Smooth muscle cell (in vitro differentiated cells): ENCODE results near the gene C11orf86. TPM values are rescaled to one million over a fixed set of nuclear protein-coding genes. Genes with fewer than 3 reads are reported as not detected.

ENCODE experiments used
- DNase-seq: peaks from one replicate; lab custom pipeline; 2025; ENCODE audit not compliant: unreplicated experiment; lab: John Stamatoyannopoulos, UW
- H2AFZ ChIP-seq: fragments of 200-600 bp; sonication (generic); 2 replicates; pipeline ENCODE4 v1.6.0; 2016; ENCODE audit warnings: antibody characterized with exemption, low read depth, mild to moderate bottlenecking
- H3F3A ChIP-seq: fragments of 200-600 bp; sonication (generic); 2 replicates; pipeline ENCODE4 v1.6.0; 2017; ENCODE audit warnings: antibody characterized with exemption, low read depth
- H3K27ac ChIP-seq: fragments of 200-600 bp; sonication (generic); 2 replicates; pipeline ENCODE4 v1.5.1; 2016; ENCODE audit warnings: low read depth, mild to moderate bottlenecking
- H3K27me3 ChIP-seq: fragments of 200-600 bp; sonication (generic); 2 replicates; pipeline ENCODE4 v1.6.1; 2016; ENCODE audit warnings: low read depth, mild to moderate bottlenecking
- H3K36me3 ChIP-seq: fragments of 200-600 bp; sonication (generic); 2 replicates; pipeline ENCODE4 v1.5.1; 2016; ENCODE audit warnings: low read depth
- H3K4me1 ChIP-seq: fragments of 200-600 bp; sonication (generic); 2 replicates; pipeline ENCODE4 v1.5.1; 2016; ENCODE audit warnings: low read depth
- H3K4me2 ChIP-seq: fragments of 200-600 bp; sonication (generic); 2 replicates; pipeline ENCODE4 v1.6.0; 2016; ENCODE audit warnings: mild to moderate bottlenecking
- H3K4me3 ChIP-seq: fragments of 200-600 bp; sonication (generic); 2 replicates; pipeline ENCODE4 v1.5.1; 2016; ENCODE audit warnings: mild to moderate bottlenecking
- H3K79me2 ChIP-seq: fragments of 200-600 bp; sonication (generic); 2 replicates; pipeline ENCODE4 v1.6.0; 2016; ENCODE audit warnings: low read depth, mild to moderate bottlenecking
- H3K9ac ChIP-seq: fragments of 200-600 bp; sonication (generic); 2 replicates; pipeline ENCODE4 v1.6.0; 2016; ENCODE audit warnings: low read depth
- H3K9me3 ChIP-seq: fragments of 200-600 bp; sonication (generic); replicated peaks from 2 replicates; pipeline ENCODE4 v1.5.1; 2016; ENCODE audit warnings: low read depth
- H4K20me1 ChIP-seq: fragments of 200-600 bp; sonication (generic); 2 replicates; pipeline ENCODE4 v1.6.0; 2016; ENCODE audit warnings: low read depth
- CTCF ChIP-seq: fragments of 200-600 bp; sonication (generic); IDR thresholded peaks from 2 replicates; pipeline ENCODE4 v1.5.1; 2017; ENCODE audit warnings: borderline replicate concordance, mild to moderate bottlenecking, antibody characterized with exemption; ENCODE audit not compliant: insufficient read depth, poor library complexity, severe bottlenecking
- WGBS: methylation state at CpG from one replicate; pipeline ENCODE4 v1.1.7; 2016; ENCODE audit warnings: low lambda C conversion rate; 5-methylcytosine and 5-hydroxymethylcytosine counted together
- polyA plus RNA-seq: library from polyadenylated mRNA; unstranded; fragments of >200 nt; fragmentation: Nextera tagmentation; extraction: Ambion mirVana; gene quantifications from 2 replicates; pipeline ENCODE4 v1.2.1, GENCODE V29; 2016
- total RNA-seq: library from RNA; depleted of rRNA; stranded (reverse); fragments of >200 nt; gene quantifications from 2 replicates; pipeline ENCODE4 v1.2.3, GENCODE V29; 2014

Gene C11orf86
- total and polyA plus RNA-seq, 2 experiments from 2014 or later, result not detected

DNA sequence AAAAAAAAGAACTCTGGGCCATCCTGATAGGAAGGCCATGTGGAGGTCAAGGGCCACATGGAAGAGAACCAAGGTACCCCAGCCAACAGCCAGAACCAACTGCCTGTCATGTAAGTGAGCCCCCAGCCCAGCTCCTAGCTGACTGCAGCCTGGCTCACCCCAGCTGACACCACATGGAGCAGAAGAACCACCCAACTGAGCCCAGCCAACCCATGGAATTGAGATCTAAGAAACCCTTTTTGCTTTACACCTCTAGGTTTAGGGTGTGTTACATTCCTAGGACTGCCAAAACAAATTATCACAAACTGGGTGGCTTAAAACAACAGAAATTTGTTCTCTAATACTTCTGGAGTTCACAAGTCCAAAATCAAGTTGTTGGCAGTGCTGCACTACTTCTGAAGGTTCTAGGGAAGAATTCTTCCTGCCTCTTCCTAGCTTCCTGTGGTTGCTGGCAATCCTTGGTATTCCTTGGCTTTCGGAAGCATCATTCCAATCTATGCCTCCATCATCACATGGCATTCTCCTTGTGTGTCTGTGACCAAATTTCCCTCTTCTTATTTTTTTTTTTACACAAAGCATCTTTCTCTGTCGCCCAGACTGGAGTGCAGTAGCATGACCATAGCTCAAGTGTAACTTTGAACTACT lies 4.4 kb downstream of the C11orf86 start:
- Histone ChIP-seq H3K36me3 (no peaks in the 10 kb centered on the region), H3K4me2 (no peak overlapping the region), H3K79me2 (no peaks in the 10 kb centered on the region), H2AFZ (no peak overlapping the region), H3K4me1 (no peaks in the 10 kb centered on the region), H3K27ac (no peak overlapping the region), H3K4me3 (no peak overlapping the region), H3K9me3 (no peaks in the 10 kb centered on the region), H4K20me1 (no peaks in the 10 kb centered on the region), H3F3A (no peaks in the 10 kb centered on the region), H3K9ac (no peak overlapping the region), H3K27me3 (no peaks in the 10 kb centered on the region)
- no peak for TF ChIP-seq CTCF
- WGBS, result 93% methylated on average over 2 of the region's 2 CpGs
- no peak for DNase-seq

- H3K9me3 ChIP-seq, result no peaks in the 10 kb centered on the region
- H3K27me3 ChIP-seq, result no peaks in the 10 kb centered on the region
- H3K4me2 ChIP-seq, result peak overlapping the region; percentile 57
- H3K27ac ChIP-seq, result no peak overlapping the region
- H3K36me3 ChIP-seq, result no peaks in the 10 kb centered on the region
- no peak overlapping the region for H3K9ac ChIP-seq
- H2AFZ ChIP-seq, result no peak overlapping the region
- 49% methylated on average over 9 of the region's 9 CpGs for WGBS
- no peak overlapping the region for H3K4me3 ChIP-seq
- TF ChIP-seq CTCF, result no peak
- H3F3A ChIP-seq, result no peaks in the 10 kb centered on the region
- DNase-seq, result no peak
- H3K79me2 ChIP-seq, result no peaks in the 10 kb centered on the region
- no peaks in the 10 kb centered on the region for H3K4me1 ChIP-seq
- no peaks in the 10 kb centered on the region for H4K20me1 ChIP-seq
Measured at GRCh38 chr11:66981976-66982578, 7.0 kb downstream of the C11orf86 start.

- no peaks in the 10 kb centered on the region for H3K36me3 ChIP-seq
- H4K20me1 ChIP-seq, result no peaks in the 10 kb centered on the region
- H3K4me1 ChIP-seq, result no peaks in the 10 kb centered on the region
- WGBS, result 92% methylated on average over 5 of the region's 5 CpGs
- H3K4me3 ChIP-seq, result no peak overlapping the region
- H3K4me2 ChIP-seq, result no peak overlapping the region
- H3F3A ChIP-seq, result no peaks in the 10 kb centered on the region
- H3K79me2 ChIP-seq, result no peaks in the 10 kb centered on the region
- no peak for DNase-seq
- no peak overlapping the region for H3K27ac ChIP-seq
- no peaks in the 10 kb centered on the region for H3K9me3 ChIP-seq
- H3K27me3 ChIP-seq, result no peaks in the 10 kb centered on the region
- H2AFZ ChIP-seq, result no peak overlapping the region
- TF ChIP-seq CTCF, result no peak
- no peak overlapping the region for H3K9ac ChIP-seq
Measured at GRCh38 chr11:66983275-66983924, 8.3 kb downstream of the C11orf86 start.
